HUES64 (cell line): Measurements from ENCODE around the gene AGFG2.
"Not testable (repeated sequence)": the region's sequence is repeated elsewhere in the genome, so short reads cannot be mapped to it uniquely, and the experiment has no call there.

Experiments used
- H3K27ac ChIP-seq: 2 replicates; pipeline ENCODE4 v1.7.0; 2013; ENCODE audit warnings: low read depth, low read length, inconsistent platforms
- H3K27me3 ChIP-seq: 2 replicates; pipeline ENCODE4 v1.6.1; 2013; ENCODE audit warnings: mild to moderate bottlenecking, low read length; ENCODE audit not compliant: insufficient read depth
- H3K36me3 ChIP-seq: 2 replicates; pipeline ENCODE4 v1.6.1; 2013; ENCODE audit warnings: mild to moderate bottlenecking, low read length; ENCODE audit not compliant: insufficient read depth
- H3K4me1 ChIP-seq: 2 replicates; pipeline ENCODE4 v1.6.1; 2013; ENCODE audit warnings: mild to moderate bottlenecking, low read length, moderate library complexity; ENCODE audit not compliant: insufficient read depth
- H3K4me3 ChIP-seq: 2 replicates; pipeline ENCODE4 v1.5.1; 2013; ENCODE audit warnings: mild to moderate bottlenecking, low read length, moderate library complexity
- H3K9ac ChIP-seq: 2 replicates; pipeline ENCODE4 v1.6.1; 2013; ENCODE audit warnings: mild to moderate bottlenecking, low read depth, low read length
- H3K9me3 ChIP-seq: 2 replicates; pipeline ENCODE4 v1.6.1; 2013; ENCODE audit warnings: low read depth, low read length; ENCODE audit not compliant: insufficient read depth
- WGBS: fragments of 150-250, 120-280 bp; methylation state at CpG from one replicate; pipeline ENCODE4 v1.1.7; 2013; ENCODE audit warnings: missing lambda C conversion rate; 5-methylcytosine and 5-hydroxymethylcytosine counted together

AGFG2 gene

GRCh38 chr7:100521909-100522593, 17.0 kb upstream of the AGFG2 start:
- H3K9ac ChIP-seq, H3K4me1 ChIP-seq, H3K4me3 ChIP-seq, H3K27me3 ChIP-seq, H3K9me3 ChIP-seq, H3K27ac ChIP-seq, H3K36me3 ChIP-seq: not testable (repeated sequence)
- no CpG with 5 or more reads among the region's 3 CpGs for WGBS

GRCh38 chr7:100523192-100523591, 15.8 kb upstream of the AGFG2 start:
- H3K36me3 ChIP-seq, H3K27me3 ChIP-seq, H3K27ac ChIP-seq, H3K4me3 ChIP-seq, H3K9ac ChIP-seq, H3K4me1 ChIP-seq, H3K9me3 ChIP-seq: not testable (repeated sequence)
- 91% methylated on average over 8 of the region's 34 CpGs for WGBS

- H3K4me3 ChIP-seq, H3K27ac ChIP-seq, H3K4me1 ChIP-seq, H3K9me3 ChIP-seq, H3K27me3 ChIP-seq, H3K9ac ChIP-seq, H3K36me3 ChIP-seq: not testable (repeated sequence)
- WGBS: 94% methylated on average over 12 of the region's 12 CpGs
Observed at GRCh38 chr7:100528108-100528866, 10.7 kb upstream of the AGFG2 start.

- no peaks in the 10 kb centered on the region for H3K27me3 ChIP-seq
- H3K4me3 ChIP-seq: no peak overlapping the region
- no peaks in the 10 kb centered on the region for H3K9me3 ChIP-seq
- H3K4me1 ChIP-seq: no peaks in the 10 kb centered on the region
- H3K9ac ChIP-seq: no peak overlapping the region
- WGBS: 95% methylated on average over 14 of the region's 14 CpGs
- H3K27ac ChIP-seq: no peak overlapping the region
- H3K36me3 ChIP-seq: no peaks in the 10 kb centered on the region
Observed at GRCh38 chr7:100532165-100533022, 6.6 kb upstream of the AGFG2 start.

GRCh38 chr7:100535982-100536381, 3.0 kb upstream of the AGFG2 start:
- H3K9ac ChIP-seq, H3K9me3 ChIP-seq, H3K4me1 ChIP-seq, H3K27me3 ChIP-seq, H3K36me3 ChIP-seq, H3K27ac ChIP-seq, H3K4me3 ChIP-seq: not testable (repeated sequence)
- WGBS: 94% methylated on average over 9 of the region's 9 CpGs

GRCh38 chr7:100536695-100537094, 2.3 kb upstream of the AGFG2 start:
- not testable (repeated sequence) for H3K4me1 ChIP-seq, H3K4me3 ChIP-seq, H3K9me3 ChIP-seq, H3K36me3 ChIP-seq, H3K9ac ChIP-seq, H3K27me3 ChIP-seq, H3K27ac ChIP-seq
- 88% methylated on average over 2 of the region's 2 CpGs for WGBS

GRCh38 chr7:100538348-100538653, 702 bp upstream of the AGFG2 start:
- peaks cover 16% of the 10 kb centered on the region for H3K4me1 ChIP-seq
- H3K9ac ChIP-seq: no peak overlapping the region
- H3K27ac ChIP-seq: no peak overlapping the region
- H3K9me3 ChIP-seq: no peaks in the 10 kb centered on the region
- 19% methylated on average over 8 of the region's 8 CpGs for WGBS
- H3K36me3 ChIP-seq: no peaks in the 10 kb centered on the region
- H3K27me3 ChIP-seq: peaks cover 9% of the 10 kb centered on the region
- H3K4me3 ChIP-seq: peak overlapping the region; percentile 66

- H3K9ac ChIP-seq: no peak overlapping the region
- H3K9me3 ChIP-seq: no peaks in the 10 kb centered on the region
- H3K27me3 ChIP-seq: peaks cover 9% of the 10 kb centered on the region
- H3K4me1 ChIP-seq: peaks cover 27% of the 10 kb centered on the region
- H3K27ac ChIP-seq: no peak overlapping the region
- WGBS: under 1% methylated on average over 44 of the region's 44 CpGs
- no peaks in the 10 kb centered on the region for H3K36me3 ChIP-seq
- H3K4me3 ChIP-seq: peak overlapping the region; percentile 62
Observed at GRCh38 chr7:100539436-100540006, 518 bp downstream of the AGFG2 start.

GRCh38 chr7:100540073-100540723, 1.2 kb downstream of the AGFG2 start:
- 40% methylated on average over 6 of the region's 6 CpGs for WGBS
- H3K27me3 ChIP-seq: peaks cover 9% of the 10 kb centered on the region
- H3K9ac ChIP-seq: no peak overlapping the region
- peak overlapping the region; percentile 62 for H3K4me3 ChIP-seq
- H3K9me3 ChIP-seq: no peaks in the 10 kb centered on the region
- peaks cover 33% of the 10 kb centered on the region for H3K4me1 ChIP-seq
- no peak overlapping the region for H3K27ac ChIP-seq
- no peaks in the 10 kb centered on the region for H3K36me3 ChIP-seq

GRCh38 chr7:100541309-100541708, 2.3 kb downstream of the AGFG2 start:
- not testable (repeated sequence) for H3K9ac ChIP-seq, H3K27ac ChIP-seq, H3K9me3 ChIP-seq, H3K27me3 ChIP-seq, H3K36me3 ChIP-seq, H3K4me3 ChIP-seq
- 83% methylated on average over 7 of the region's 7 CpGs for WGBS
- peaks cover 44% of the 10 kb centered on the region for H3K4me1 ChIP-seq

- no CpG with 5 or more reads among the region's 1 CpG for WGBS
- H3K4me1 ChIP-seq: peaks cover 54% of the 10 kb centered on the region
- no peak overlapping the region for H3K27ac ChIP-seq
- H3K9me3 ChIP-seq: no peaks in the 10 kb centered on the region
- peaks cover 9% of the 10 kb centered on the region for H3K27me3 ChIP-seq
- H3K36me3 ChIP-seq: no peaks in the 10 kb centered on the region
- no peak overlapping the region for H3K9ac ChIP-seq
- H3K4me3 ChIP-seq: no peak overlapping the region
Observed at GRCh38 chr7:100543586-100543985, 4.6 kb downstream of the AGFG2 start.
